A673 (cell line): ENCODE data around the gene VAV2.

Experiments used
- CTCF ChIP-seq: fragments of 300-800, 200-600 bp; sonication (generic); conservative IDR thresholded peaks from 2 replicates; pipeline ENCODE4 v1.5.1; 2017; ENCODE audit warnings: low read depth, mild to moderate bottlenecking, antibody characterized with exemption, low read length, moderate library complexity, mixed read lengths
- EZH2 ChIP-seq: fragments of 200-600 bp; sonication (generic); IDR thresholded peaks from 2 replicates; pipeline ENCODE4 v1.6.1; 2017; ENCODE audit warnings: borderline replicate concordance, low read depth, mild to moderate bottlenecking, mixed read lengths, antibody characterized with exemption, low read length; ENCODE audit not compliant: poor library complexity, severe bottlenecking

GRCh38 chr9:133962341-133962740 is 29.8 kb downstream of the VAV2 start:
- TF ChIP-seq CTCF (no peak), EZH2 (no peak)
